MM.1S (cell line): ENCODE measurements around the gene MARCO.

ENCODE experiments used
- DNase-seq: peaks from one replicate; pipeline ENCODE4 v3.0.0-alpha.2; 2015
- H2AFZ ChIP-seq: fragments of 300-600 bp; sonication (generic); 2 replicates; pipeline ENCODE4 v1.6.0; 2016; ENCODE audit warnings: antibody characterized with exemption, low read length
- H3F3A ChIP-seq: fragments of 300-600 bp; sonication (generic); 2 replicates; pipeline ENCODE4 v1.6.1; 2016; ENCODE audit warnings: mild to moderate bottlenecking, antibody characterized with exemption, low read length, moderate library complexity, mixed read lengths; ENCODE audit not compliant: insufficient read depth
- H3K27ac ChIP-seq: fragments of 300-600 bp; sonication (generic); 2 replicates; pipeline ENCODE4 v1.5.1; 2016; ENCODE audit warnings: mild to moderate bottlenecking, low read length
- H3K27me3 ChIP-seq: fragments of 300-600 bp; sonication (generic); replicated peaks from 2 replicates; pipeline ENCODE4 v1.6.0; 2016; ENCODE audit warnings: low read length; ENCODE audit not compliant: insufficient read depth
- H3K36me3 ChIP-seq: fragments of 300-600 bp; sonication (generic); replicated peaks from 2 replicates; pipeline ENCODE4 v1.6.1; 2016; ENCODE audit warnings: mild to moderate bottlenecking, low read length, mixed read lengths; ENCODE audit not compliant: insufficient read depth
- H3K4me1 ChIP-seq: fragments of 300-600 bp; sonication (generic); 2 replicates; pipeline ENCODE4 v1.6.1; 2016; ENCODE audit warnings: low read length, mixed read lengths
- H3K4me2 ChIP-seq: fragments of 300-600 bp; sonication (generic); 2 replicates; pipeline ENCODE4 v1.6.0; 2016; ENCODE audit warnings: low read depth, low read length
- H3K4me3 ChIP-seq: fragments of 300-600 bp; sonication (generic); 2 replicates; pipeline ENCODE4 v1.5.1; 2016; ENCODE audit warnings: low read length, mixed read lengths
- H3K79me2 ChIP-seq: fragments of 300-600 bp; sonication (generic); 2 replicates; pipeline ENCODE4 v1.6.1; 2016; ENCODE audit warnings: mixed run types, low read length, mixed read lengths
- H3K9ac ChIP-seq: fragments of 300-600 bp; sonication (generic); 2 replicates; pipeline ENCODE4 v1.6.1; 2016; ENCODE audit warnings: low read length, mixed read lengths
- H3K9me2 ChIP-seq: fragments of 300-600 bp; sonication (generic); replicated peaks from 2 replicates; pipeline ENCODE4 v1.6.1; 2016; ENCODE audit warnings: mild to moderate bottlenecking, low read length, mixed read lengths; ENCODE audit not compliant: insufficient read depth
- H3K9me3 ChIP-seq: fragments of 300-600 bp; sonication (generic); replicated peaks from 2 replicates; pipeline ENCODE4 v1.6.1; 2016; ENCODE audit warnings: mild to moderate bottlenecking, low read length, mixed read lengths; ENCODE audit not compliant: insufficient read depth
- H4K20me1 ChIP-seq: fragments of 300-600 bp; sonication (generic); 2 replicates; pipeline ENCODE4 v1.6.1; 2016; ENCODE audit warnings: mild to moderate bottlenecking, low read length, moderate library complexity, mixed read lengths; ENCODE audit not compliant: insufficient read depth
- CTCF ChIP-seq: fragments of 300-600 bp; sonication (generic); IDR thresholded peaks from 2 replicates; pipeline ENCODE4 v1.5.1; 2016; ENCODE audit warnings: antibody characterized with exemption, low read length, mixed read lengths
- EZH2 ChIP-seq: fragments of 300-600 bp; sonication (generic); optimal IDR thresholded peaks from 2 replicates; pipeline ENCODE3; 2017; ENCODE audit warnings: low read depth, mild to moderate bottlenecking, antibody characterized with exemption, low read length, mixed read lengths
- EZH2phosphoT487 ChIP-seq: fragments of 300-600 bp; sonication (generic); IDR thresholded peaks from 2 replicates; pipeline ENCODE4 v1.6.1; 2018; ENCODE audit warnings: antibody characterized with exemption, low read length

Gene MARCO

GRCh38 chr2:118974103-118974993, 32.4 kb downstream of the MARCO start:
- no peaks in the 10 kb centered on the region for H3K79me2 ChIP-seq
- no peaks in the 10 kb centered on the region for H3F3A ChIP-seq
- no peaks in the 10 kb centered on the region for H3K4me1 ChIP-seq
- H3K9me3 ChIP-seq = no peaks in the 10 kb centered on the region
- no peak overlapping the region for H3K9ac ChIP-seq
- H3K4me2 ChIP-seq = no peak overlapping the region
- no peak overlapping the region for H3K4me3 ChIP-seq
- TF ChIP-seq CTCF (no peak), EZH2phosphoT487 (no peak), EZH2 (no peak)
- H3K27ac ChIP-seq = no peak overlapping the region
- no peak for DNase-seq
- H3K9me2 ChIP-seq = no peaks in the 10 kb centered on the region
- H3K36me3 ChIP-seq = no peaks in the 10 kb centered on the region
- no peaks in the 10 kb centered on the region for H3K27me3 ChIP-seq
- no peaks in the 10 kb centered on the region for H4K20me1 ChIP-seq
- H2AFZ ChIP-seq = no peak overlapping the region

- Histone ChIP-seq H3K36me3 (no peaks in the 10 kb centered on the region), H3K27ac (no peak overlapping the region), H3K4me3 (no peak overlapping the region), H3F3A (no peaks in the 10 kb centered on the region), H3K79me2 (no peaks in the 10 kb centered on the region), H2AFZ (no peak overlapping the region), H4K20me1 (no peaks in the 10 kb centered on the region), H3K4me1 (no peaks in the 10 kb centered on the region), H3K9ac (no peak overlapping the region), H3K9me3 (no peaks in the 10 kb centered on the region), H3K27me3 (no peaks in the 10 kb centered on the region), H3K4me2 (no peak overlapping the region), H3K9me2 (no peaks in the 10 kb centered on the region)
- no peak for DNase-seq
- TF ChIP-seq EZH2 (no peak), CTCF (no peak), EZH2phosphoT487 (no peak)
These were observed 33.1 kb downstream of the MARCO start for GRCh38 chr2:118975133-118975532.

GRCh38 chr2:118978064-118978463, 36.1 kb downstream of the MARCO start:
- DNase-seq = no peak
- H3F3A ChIP-seq = no peaks in the 10 kb centered on the region
- H3K4me1 ChIP-seq = no peaks in the 10 kb centered on the region
- H4K20me1 ChIP-seq = no peaks in the 10 kb centered on the region
- TF ChIP-seq CTCF (no peak), EZH2 (no peak), EZH2phosphoT487 (no peak)
- no peaks in the 10 kb centered on the region for H3K27me3 ChIP-seq
- H3K79me2 ChIP-seq = no peaks in the 10 kb centered on the region
- no peak overlapping the region for H3K4me3 ChIP-seq
- H3K27ac ChIP-seq = no peak overlapping the region
- no peaks in the 10 kb centered on the region for H3K9me3 ChIP-seq
- no peak overlapping the region for H2AFZ ChIP-seq
- H3K4me2 ChIP-seq = no peak overlapping the region
- no peaks in the 10 kb centered on the region for H3K36me3 ChIP-seq
- H3K9me2 ChIP-seq = no peaks in the 10 kb centered on the region
- H3K9ac ChIP-seq = no peak overlapping the region
